ENCODE measurements around the gene CACNA2D3. TPM values are rescaled to one million over a fixed set of nuclear protein-coding genes. Genes with fewer than 3 reads are reported as not detected.

Gene CACNA2D3
- total RNA-seq, 1 experiment from 2014 or later: 0.59 TPM

- ChIA-PET POLR2A (ENCODE audit: unreplicated experiment) (no interaction called here), CTCF (no interaction called here)
- H3K4me2 ChIP-seq: no peak overlapping the region
- no peaks in the 10 kb centered on the region for H3K79me2 ChIP-seq (ENCODE audit: low read depth)
- no peak for DNase-seq
- no peak overlapping the region for H2AFZ ChIP-seq
- H3K27me3 ChIP-seq (ENCODE audit: insufficient read depth, low read depth): no peaks in the 10 kb centered on the region
- no peak for TF ChIP-seq CTCF (conservative IDR thresholded peaks at IDR 0.05)
- TF ChIP-seq EZH2 (IDR thresholded peaks at IDR 0.05; ENCODE audit: low read depth): no peak
- BruUV-seq (replicated peaks): no TSS peak
- H3F3A ChIP-seq (ENCODE audit: insufficient read depth, low read depth): no peaks in the 10 kb centered on the region
- intact Hi-C loops (cut with micrococcal nuclease; ENCODE audit: unreplicated experiment): no loop called here
- no peak overlapping the region for H3K4me3 ChIP-seq
- no peaks in the 10 kb centered on the region for H3K4me1 ChIP-seq (replicated peaks; ENCODE audit: insufficient read depth)
- H3K9me3 ChIP-seq (ENCODE audit: insufficient read depth, low read depth): no peaks in the 10 kb centered on the region
- H3K9me2 ChIP-seq (ENCODE audit: insufficient read depth): no peaks in the 10 kb centered on the region
- no peaks in the 10 kb centered on the region for H3K36me3 ChIP-seq (ENCODE audit: low read depth)
- no peaks in the 10 kb centered on the region for H4K20me1 ChIP-seq (ENCODE audit: insufficient read depth)
- no peak overlapping the region for H3K27ac ChIP-seq
Measured at GRCh38 chr3:54901906-54902685, 779.7 kb downstream of the CACNA2D3 start.

GRCh38 chr3:54905261-54905888 lies 783.0 kb downstream of the CACNA2D3 start:
- Histone ChIP-seq H3K4me1 (replicated peaks; ENCODE audit: insufficient read depth) (no peaks in the 10 kb centered on the region), H3K4me2 (no peak overlapping the region), H3F3A (ENCODE audit: insufficient read depth, low read depth) (no peaks in the 10 kb centered on the region), H3K36me3 (ENCODE audit: low read depth) (no peaks in the 10 kb centered on the region), H3K9me2 (ENCODE audit: insufficient read depth) (no peaks in the 10 kb centered on the region), H3K79me2 (ENCODE audit: low read depth) (no peaks in the 10 kb centered on the region), H4K20me1 (ENCODE audit: insufficient read depth) (no peaks in the 10 kb centered on the region), H3K9me3 (ENCODE audit: insufficient read depth, low read depth) (no peaks in the 10 kb centered on the region), H3K27ac (no peak overlapping the region), H3K4me3 (no peak overlapping the region), H3K27me3 (ENCODE audit: insufficient read depth, low read depth) (no peaks in the 10 kb centered on the region), H2AFZ (no peak overlapping the region)
- no peak for TF ChIP-seq CTCF (conservative IDR thresholded peaks at IDR 0.05)
- no peak for TF ChIP-seq EZH2 (IDR thresholded peaks at IDR 0.05; ENCODE audit: low read depth)
- POLR2A ChIA-PET (ENCODE audit: unreplicated experiment): no interaction called here
- no peak for DNase-seq
- no TSS peak for BruUV-seq (replicated peaks)
- CTCF ChIA-PET: no interaction called here
- intact Hi-C loops (cut with micrococcal nuclease; ENCODE audit: unreplicated experiment): no loop called here

DNA sequence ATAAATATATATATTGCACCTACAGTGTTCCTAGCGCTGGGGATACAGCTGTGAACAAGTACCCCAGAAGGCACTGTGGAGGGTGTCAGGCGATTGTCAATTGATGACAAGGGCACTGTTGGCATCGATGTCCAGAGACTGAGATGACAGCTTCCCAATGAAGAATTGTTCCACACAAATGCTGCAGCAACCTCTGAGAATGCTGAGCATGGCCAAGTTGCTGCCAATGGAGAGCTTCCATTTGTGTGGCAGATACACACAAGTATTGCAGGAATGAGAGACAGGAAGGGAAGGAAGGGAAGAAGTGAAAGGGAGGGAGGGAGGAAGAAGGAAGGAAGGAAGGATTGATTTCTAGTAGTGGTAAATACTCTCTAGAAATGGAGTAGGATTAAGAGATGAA lies 783.6 kb downstream of the CACNA2D3 start:
- Histone ChIP-seq H3K4me1 (replicated peaks; ENCODE audit: insufficient read depth) (no peaks in the 10 kb centered on the region), H4K20me1 (ENCODE audit: insufficient read depth) (no peaks in the 10 kb centered on the region), H3K4me3 (no peak overlapping the region), H3K9me3 (ENCODE audit: insufficient read depth, low read depth) (no peaks in the 10 kb centered on the region), H3K27ac (no peak overlapping the region), H3F3A (ENCODE audit: insufficient read depth, low read depth) (no peaks in the 10 kb centered on the region), H2AFZ (no peak overlapping the region), H3K4me2 (no peak overlapping the region), H3K27me3 (ENCODE audit: insufficient read depth, low read depth) (no peaks in the 10 kb centered on the region), H3K9me2 (ENCODE audit: insufficient read depth) (no peaks in the 10 kb centered on the region), H3K36me3 (ENCODE audit: low read depth) (no peaks in the 10 kb centered on the region), H3K79me2 (ENCODE audit: low read depth) (no peaks in the 10 kb centered on the region)
- CTCF ChIA-PET: no interaction called here
- no TSS peak for BruUV-seq (replicated peaks)
- DNase-seq: no peak
- TF ChIP-seq EZH2 (IDR thresholded peaks at IDR 0.05; ENCODE audit: low read depth): no peak
- TF ChIP-seq CTCF (conservative IDR thresholded peaks at IDR 0.05): no peak
- POLR2A ChIA-PET (ENCODE audit: unreplicated experiment): no interaction called here
- intact Hi-C loops (cut with micrococcal nuclease; ENCODE audit: unreplicated experiment): no loop called here

Measured in PC-9 (cell line).